RWPE2 (cell line): ENCODE data around the gene MPPED2.

ENCODE experiments used
- ATAC-seq: fragments of 200-7000 bp; cut with Tn5 transposase; 3 replicates; pipeline ENCODE4 v1.9.1; 2021; ENCODE audit warnings: low read depth
- DNase-seq: peaks from one replicate; pipeline ENCODE4 v3.0.0-alpha.2; 2020; ENCODE audit warnings: low spot score
- H3K27ac ChIP-seq: fragments of 450-650 bp; 2 replicates; pipeline ENCODE4 v1.5.1; 2017; ENCODE audit warnings: mild to moderate bottlenecking; ENCODE audit not compliant: poor library complexity, severe bottlenecking
- H3K27me3 ChIP-seq: fragments of 250-450 bp; sonication (Bioruptor Pico); 2 replicates; pipeline ENCODE4 v1.5.1; 2021; ENCODE audit warnings: mild to moderate bottlenecking, moderate library complexity; ENCODE audit not compliant: insufficient read depth, poor library complexity, severe bottlenecking
- H3K36me3 ChIP-seq: fragments of 250-450 bp; sonication (Bioruptor Pico); 2 replicates; pipeline ENCODE4 v1.5.1; 2020; ENCODE audit warnings: low read depth, mild to moderate bottlenecking, moderate library complexity
- H3K4me1 ChIP-seq: fragments of 250-450 bp; sonication (Bioruptor Pico); 2 replicates; pipeline ENCODE4 v1.5.1; 2021; ENCODE audit warnings: mild to moderate bottlenecking, moderate library complexity; ENCODE audit not compliant: insufficient read depth, poor library complexity, severe bottlenecking
- H3K4me3 ChIP-seq: fragments of 250-450 bp; sonication (Bioruptor Pico); 2 replicates; pipeline ENCODE4 v1.5.1; 2021; ENCODE audit warnings: mild to moderate bottlenecking, moderate library complexity; ENCODE audit not compliant: severe bottlenecking
- H3K9me3 ChIP-seq: fragments of 250-450 bp; sonication (Bioruptor Pico); 2 replicates; pipeline ENCODE4 v1.5.1; 2021; ENCODE audit warnings: mild to moderate bottlenecking, moderate library complexity; ENCODE audit not compliant: severe bottlenecking
- CTCF ChIP-seq: fragments of 450-650 bp; IDR thresholded peaks from one replicate; pipeline ENCODE4 v1.5.1; 2017; ENCODE audit warnings: mild to moderate bottlenecking, moderate library complexity; ENCODE audit not compliant: poor library complexity, severe bottlenecking

Gene MPPED2

GRCh38 chr11:30503156-30503555 is 83.0 kb downstream of the MPPED2 start:
- ATAC-seq: no peak
- DNase-seq: no peak
- H3K4me3 ChIP-seq: no peak overlapping the region
- no peaks in the 10 kb centered on the region for H3K9me3 ChIP-seq
- no peak for TF ChIP-seq CTCF
- H3K36me3 ChIP-seq: no peaks in the 10 kb centered on the region
- H3K27ac ChIP-seq: no peak overlapping the region
- no peaks in the 10 kb centered on the region for H3K4me1 ChIP-seq
- H3K27me3 ChIP-seq: no peaks in the 10 kb centered on the region

GRCh38 chr11:30502305-30502704 is 83.8 kb downstream of the MPPED2 start:
- Histone ChIP-seq H3K4me3 (no peak overlapping the region), H3K27ac (no peak overlapping the region), H3K27me3 (no peaks in the 10 kb centered on the region), H3K9me3 (no peaks in the 10 kb centered on the region), H3K36me3 (no peaks in the 10 kb centered on the region), H3K4me1 (no peaks in the 10 kb centered on the region)
- TF ChIP-seq CTCF: no peak
- DNase-seq (no peak), ATAC-seq (no peak)

- H3K9me3 ChIP-seq: no peaks in the 10 kb centered on the region
- DNase-seq (no peak), ATAC-seq (no peak)
- H3K27ac ChIP-seq: no peak overlapping the region
- no peaks in the 10 kb centered on the region for H3K4me1 ChIP-seq
- no peak for TF ChIP-seq CTCF
- H3K36me3 ChIP-seq: no peaks in the 10 kb centered on the region
- no peaks in the 10 kb centered on the region for H3K27me3 ChIP-seq
- H3K4me3 ChIP-seq: no peak overlapping the region
These were observed 84.4 kb downstream of the MPPED2 start for GRCh38 chr11:30501744-30502143.

GRCh38 chr11:30499940-30500339 is 86.2 kb downstream of the MPPED2 start:
- no peaks in the 10 kb centered on the region for H3K4me1 ChIP-seq
- H3K4me3 ChIP-seq: no peak overlapping the region
- H3K9me3 ChIP-seq: no peaks in the 10 kb centered on the region
- DNase-seq (no peak), ATAC-seq (no peak)
- no peak overlapping the region for H3K27ac ChIP-seq
- TF ChIP-seq CTCF: no peak
- H3K27me3 ChIP-seq: no peaks in the 10 kb centered on the region
- H3K36me3 ChIP-seq: no peaks in the 10 kb centered on the region

GRCh38 chr11:30497600-30497999 is 88.6 kb downstream of the MPPED2 start:
- no peaks in the 10 kb centered on the region for H3K4me1 ChIP-seq
- TF ChIP-seq CTCF: no peak
- ATAC-seq (no peak), DNase-seq (no peak)
- no peak overlapping the region for H3K4me3 ChIP-seq
- no peaks in the 10 kb centered on the region for H3K27me3 ChIP-seq
- no peaks in the 10 kb centered on the region for H3K9me3 ChIP-seq
- no peaks in the 10 kb centered on the region for H3K36me3 ChIP-seq
- no peak overlapping the region for H3K27ac ChIP-seq
